Measurements from ENCODE around the gene PPWD1. TPM values are rescaled to one million over a fixed set of nuclear protein-coding genes. Genes with fewer than 3 reads are reported as not detected.

PPWD1 gene
- total RNA-seq = 26.1 and 30.5 TPM in 2 replicates

DNA sequence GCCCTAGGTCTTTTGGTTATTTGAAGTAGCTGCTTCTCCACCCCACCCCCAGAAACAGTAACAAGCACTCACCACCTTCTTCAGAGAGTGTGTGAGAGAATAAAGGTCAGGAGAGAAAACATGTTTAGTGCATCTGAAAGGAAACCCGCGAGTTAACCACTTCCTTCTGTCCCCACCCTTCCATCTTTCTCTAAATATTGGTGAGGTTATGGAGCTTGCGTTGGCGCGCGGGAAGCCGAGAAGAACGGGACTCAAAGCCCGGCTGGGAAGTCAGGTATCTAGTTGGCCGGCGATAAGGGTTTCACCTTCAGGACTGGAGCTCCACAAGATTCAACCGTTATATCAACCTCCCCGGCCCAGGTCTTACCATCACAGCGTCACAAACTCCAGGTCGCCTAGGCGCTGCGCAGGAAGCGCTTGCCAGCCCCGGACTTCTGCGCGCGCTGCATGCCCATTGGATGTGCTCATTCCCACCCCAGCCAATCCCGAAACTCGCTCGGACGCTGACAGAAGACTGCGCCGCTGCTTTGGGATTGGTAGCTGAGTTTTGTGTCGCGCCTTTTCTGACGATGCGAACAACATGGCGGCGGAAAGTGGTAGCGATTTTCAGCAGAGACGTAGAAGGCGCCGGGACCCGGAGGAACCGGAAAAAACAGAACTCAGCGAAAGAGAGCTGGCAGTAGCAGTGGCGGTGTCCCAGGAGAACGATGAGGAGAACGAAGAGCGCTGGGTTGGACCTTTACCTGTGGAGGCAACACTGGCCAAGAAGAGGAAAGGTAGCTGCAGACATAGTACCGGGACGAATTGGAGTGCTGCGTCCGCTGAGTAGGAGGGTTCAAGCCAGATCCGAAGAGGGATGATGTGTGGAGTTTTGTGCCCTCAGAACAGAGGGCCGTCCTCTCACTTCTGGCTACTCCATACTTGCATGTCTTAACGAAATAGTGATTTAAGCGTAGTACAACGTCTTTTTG lies at the start of gene PPWD1, which contains the start of gene CENPK:
Gene PPWD1, plus strand, starts transcription at position 566 of the 971 bp plus-strand sequence. Its CDS starts 15 bp downstream, at position 581.
Gene CENPK, minus strand, starts transcription at position 438 of the 971 bp plus-strand sequence. CDS start 8,261 bp downstream, outside the sequence.

DNA sequence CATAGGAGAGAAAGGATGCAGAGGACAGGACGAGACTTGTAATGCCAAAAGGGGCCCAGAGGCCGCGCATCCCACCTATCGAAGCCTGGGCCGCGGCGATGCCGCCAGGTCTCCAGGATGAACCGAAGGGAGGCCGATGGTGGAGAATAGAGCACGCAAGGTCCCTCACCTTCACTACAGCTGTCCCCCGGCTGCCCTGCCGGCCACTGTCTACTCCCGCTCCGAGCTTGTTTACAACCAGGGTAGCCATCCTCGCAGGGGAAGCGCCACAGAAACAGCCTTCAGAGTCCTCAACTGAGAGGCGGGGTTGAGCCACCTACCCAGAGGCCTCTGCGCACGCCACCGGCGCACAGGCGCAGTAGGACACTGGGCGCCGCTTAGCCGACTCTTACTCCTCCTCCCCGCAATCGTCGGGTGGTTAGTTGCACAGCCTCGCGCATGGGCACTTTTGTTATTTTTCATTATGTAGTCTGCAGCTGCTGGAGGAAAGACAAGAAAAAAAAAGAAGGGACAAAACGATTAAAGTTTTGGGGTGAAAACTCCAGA lies 61.0 kb downstream of the PPWD1 start, which contains the start of gene TRIM23:
Gene TRIM23, minus strand, starts transcription at position 309 of the 546 bp plus-strand sequence. Its CDS starts 59 bp downstream, at position 250.

DNA sequence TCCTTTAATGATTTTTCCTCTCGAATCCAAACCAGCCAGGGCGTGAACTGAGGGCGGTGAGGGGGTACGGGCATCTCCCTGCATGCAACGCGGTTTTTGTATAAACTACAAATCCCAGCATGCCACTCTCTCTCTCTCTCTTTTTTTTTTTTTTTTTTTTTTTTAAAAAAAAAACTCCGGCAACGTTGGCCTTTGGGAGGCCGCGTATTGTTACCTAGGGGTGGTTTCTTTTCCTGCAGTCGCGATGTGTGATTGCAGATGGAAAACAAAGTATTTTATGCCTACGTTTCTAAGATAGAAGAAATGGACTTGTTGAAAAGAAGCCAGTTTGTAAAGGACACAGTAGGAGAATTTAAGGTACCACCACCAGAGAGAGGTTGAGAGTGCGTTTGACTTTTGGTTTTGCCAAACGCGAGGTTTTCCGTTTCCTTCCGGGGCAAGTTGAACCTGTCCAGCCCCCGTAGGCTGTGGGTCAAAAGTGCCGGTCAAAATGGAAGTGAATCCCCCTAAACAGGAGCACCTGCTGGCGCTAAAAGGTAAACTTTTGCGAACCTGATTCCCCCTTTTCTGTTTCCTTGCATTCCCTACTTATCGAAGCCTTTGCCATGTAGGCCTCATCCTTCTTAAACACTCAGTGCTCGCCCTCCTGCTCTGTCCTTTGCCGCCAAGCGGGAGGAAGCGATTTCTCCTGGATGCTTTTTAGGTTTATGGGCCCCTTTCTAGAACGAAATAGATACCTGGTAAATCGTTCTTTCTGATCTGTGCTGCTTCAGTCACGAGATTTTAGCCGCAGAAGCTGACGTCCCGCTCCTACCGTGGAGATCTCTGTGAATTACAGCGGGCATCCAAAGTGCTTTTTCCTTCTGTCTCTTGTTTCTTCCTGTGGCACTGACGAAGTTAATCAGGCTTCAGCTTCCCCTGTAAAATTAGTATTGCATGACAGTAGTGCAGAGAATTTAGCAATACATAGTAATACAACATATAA lies 61.8 kb downstream of the PPWD1 start, which contains the start of the genes SHLD3 and TRAPPC13:
Gene SHLD3, plus strand, starts transcription at position 457 of the 985 bp plus-strand sequence. CDS start 4,561 bp downstream, outside the sequence.
Gene TRAPPC13, plus strand, starts transcription at position 457 of the 985 bp plus-strand sequence. Its CDS starts 34 bp downstream, at position 491.

Small RNAs within 50 kb of the gene (small RNA-seq; reads per million reads assigned to genes)
- gene RNU6-540P = not detected

Other genes with a start within 250 kb of the PPWD1 start
- 109 and 117 TPM in 2 replicates for gene ADAMTS6, start 81.4 kb upstream of the PPWD1 start, total RNA-seq
- 2.9 and 7.0 TPM in 2 replicates for gene CENPK, start 128 bp upstream of the PPWD1 start, total RNA-seq
- 18.8 and 23.5 TPM in 2 replicates for gene TRIM23, start 61.0 kb downstream of the PPWD1 start, total RNA-seq
- gene SHLD3, start 61.7 kb downstream of the PPWD1 start, total RNA-seq = 2.6 and 3.4 TPM in 2 replicates
- gene TRAPPC13, start 61.7 kb downstream of the PPWD1 start, total RNA-seq = 22.1 and 26.0 TPM in 2 replicates
- gene SGTB, start 158.8 kb downstream of the PPWD1 start, total RNA-seq = 29.3 and 30.2 TPM in 2 replicates
- gene NLN, start 158.9 kb downstream of the PPWD1 start, total RNA-seq = 28.2 and 36.8 TPM in 2 replicates

Measured in hair follicle dermal papilla cell (primary cell).